Natural killer cell (primary cell): ENCODE results near the gene XRCC4. TPM values are rescaled to one million over a fixed set of nuclear protein-coding genes. Genes with fewer than 3 reads are reported as not detected.

Experiments used
- ATAC-seq, 3 donors: fragments of 150-1000 bp in 2 of 3; fragments of 200-7000 bp in 1 of 3; cut with Tn5 transposase; 1 replicate in 1 of 3; 2 replicates in 2 of 3; pipeline ENCODE4 v1.10.0; 2021; ENCODE audit warnings: mild to moderate bottlenecking in 2 of 3, moderate library complexity in 2 of 3
- DNase-seq, 2 donors: peaks; one replicate each; pipeline versions ENCODE4 v3.0.0 to v3.0.0-alpha.2; 2013 to 2021; ENCODE audit warnings: mixed read lengths in 1 of 2
- H3K27ac ChIP-seq: one replicate; pipeline ENCODE4 v1.5.1; 2013; ENCODE audit warnings: mild to moderate bottlenecking, low read length
- H3K27me3 ChIP-seq: one replicate; pipeline ENCODE4 v1.6.1; 2013; ENCODE audit warnings: low read length; ENCODE audit not compliant: control insufficient read depth, insufficient read depth
- H3K36me3 ChIP-seq: one replicate; pipeline ENCODE4 v1.6.1; 2013; ENCODE audit warnings: low read length; ENCODE audit not compliant: control insufficient read depth, insufficient read depth
- H3K4me1 ChIP-seq: one replicate; pipeline ENCODE4 v1.6.1; 2013; ENCODE audit warnings: low read length; ENCODE audit not compliant: control insufficient read depth, insufficient read depth
- H3K4me3 ChIP-seq: one replicate; pipeline ENCODE4 v1.5.1; 2013; ENCODE audit warnings: low read length
- H3K9me3 ChIP-seq: one replicate; pipeline ENCODE4 v1.6.1; 2013; ENCODE audit warnings: low read length; ENCODE audit not compliant: control insufficient read depth, insufficient read depth
- H3K27ac Mint-ChIP-seq, 2 donors: one replicate each; pipeline ENCODE4 v1.8.0; 2022; ENCODE audit warnings: mild to moderate bottlenecking in 2 of 2, mixed read lengths in 2 of 2, moderate library complexity in 1 of 2
- H3K27me3 Mint-ChIP-seq, 2 donors: one replicate each; pipeline ENCODE4 v1.8.0; 2022; ENCODE audit warnings: low read depth in 2 of 2, mixed read lengths in 2 of 2
- H3K36me3 Mint-ChIP-seq: one replicate; pipeline ENCODE4 v1.8.0; 2022; ENCODE audit warnings: mixed read lengths
- H3K4me1 Mint-ChIP-seq, 2 donors: one replicate each; pipeline ENCODE4 v1.8.0; 2022; ENCODE audit warnings: mixed read lengths in 2 of 2
- H3K4me3 Mint-ChIP-seq: one replicate; pipeline ENCODE4 v1.8.0; 2022; ENCODE audit warnings: mild to moderate bottlenecking, moderate library complexity, mixed read lengths
- H3K9me3 Mint-ChIP-seq, 2 donors: one replicate each; pipeline ENCODE4 v1.8.0; 2022; ENCODE audit warnings: mixed read lengths in 2 of 2
- CTCF ChIP-seq: fragments of 200-600 bp; IDR thresholded peaks from one replicate; pipeline ENCODE4 v1.8.0; 2022; ENCODE audit warnings: antibody characterized with exemption
- WGBS: methylation state at CpG from one replicate; pipeline ENCODE4 v1.1.7; 2013; ENCODE audit warnings: missing lambda C conversion rate; ENCODE audit not compliant: insufficient coverage; 5-methylcytosine and 5-hydroxymethylcytosine counted together
- intact Hi-C: fragments of 100-400 bp; cut with micrococcal nuclease; formaldehyde crosslinking; loops from one replicate; pipeline ENCODE4 v1.14.2; 2022
- total RNA-seq, 4 donors: library from RNA; stranded (reverse); fragments of 120-200 nt in 1 of 4; gene quantifications; one replicate each; pipeline versions ENCODE4 v1.2.3 to v1.2.4, GENCODE V29; 2013 to 2022

Gene XRCC4
- total RNA-seq, 3 donors from 2014 or later (not counting 1 experiment from before 2014, with no cell fraction given) = 6.0 to 8.6 (median 7.0) TPM

GRCh38 chr5:83124593-83124992 is 47.2 kb downstream of the XRCC4 start:
- no peak for DNase-seq
- Histone ChIP-seq H3K4me3 (no peak overlapping the region), H3K9me3 (no peaks in the 10 kb centered on the region), H3K27me3 (no peaks in the 10 kb centered on the region), H3K27ac (no peak overlapping the region), H3K36me3 (no peaks in the 10 kb centered on the region), H3K4me1 (no peaks in the 10 kb centered on the region)
- Mint-ChIP-seq H3K9me3 (peaks cover 0 to 2% of the 10 kb centered on the region in 2 donors), H3K4me3 (no peak overlapping the region), H3K27ac (no peak overlapping the region), H3K4me1 (no peaks in the 10 kb centered on the region), H3K36me3 (no peaks in the 10 kb centered on the region), H3K27me3 (no peaks in the 10 kb centered on the region)
- 100% methylated on average over 1 of the region's 1 CpG for WGBS
- no peak for ATAC-seq
- intact Hi-C loops = no loop called here
- TF ChIP-seq CTCF = no peak

GRCh38 chr5:83125560-83125959 is 48.2 kb downstream of the XRCC4 start:
- no peak for DNase-seq
- H3K36me3 ChIP-seq = no peaks in the 10 kb centered on the region
- Mint-ChIP-seq H3K36me3 (no peaks in the 10 kb centered on the region), H3K4me1 (no peaks in the 10 kb centered on the region), H3K27ac (no peak overlapping the region), H3K27me3 (no peaks in the 10 kb centered on the region), H3K9me3 (peaks cover 0 to 2% of the 10 kb centered on the region in 2 donors), H3K4me3 (no peak overlapping the region)
- intact Hi-C loops = no loop called here
- no peak for TF ChIP-seq CTCF
- H3K9me3 ChIP-seq = no peaks in the 10 kb centered on the region
- no peak for ATAC-seq
- H3K4me1 ChIP-seq = no peaks in the 10 kb centered on the region
- no peak overlapping the region for H3K4me3 ChIP-seq
- WGBS = 100% methylated on average over 6 of the region's 7 CpGs
- H3K27ac ChIP-seq = no peak overlapping the region
- H3K27me3 ChIP-seq = no peaks in the 10 kb centered on the region

- Mint-ChIP-seq H3K27me3 (no peaks in the 10 kb centered on the region), H3K9me3 (peaks cover 3 to 7% of the 10 kb centered on the region in 2 donors), H3K4me1 (peaks cover 0 to 5% of the 10 kb centered on the region in 2 donors), H3K27ac (no peak overlapping the region), H3K4me3 (no peak overlapping the region), H3K36me3 (no peaks in the 10 kb centered on the region)
- Histone ChIP-seq H3K36me3 (no peaks in the 10 kb centered on the region), H3K27ac (no peak overlapping the region), H3K9me3 (no peaks in the 10 kb centered on the region), H3K4me1 (no peaks in the 10 kb centered on the region), H3K27me3 (no peaks in the 10 kb centered on the region), H3K4me3 (no peak overlapping the region)
- DNase-seq (no peak), ATAC-seq (no peak)
- TF ChIP-seq CTCF = no peak
- intact Hi-C loops = no loop called here
- 97% methylated on average over 2 of the region's 2 CpGs for WGBS
Observed at GRCh38 chr5:83126501-83126900, 49.2 kb downstream of the XRCC4 start.

GRCh38 chr5:83133797-83134196 is 56.5 kb downstream of the XRCC4 start:
- H3K36me3 ChIP-seq = peaks cover 2% of the 10 kb centered on the region
- no peak overlapping the region for H3K27ac Mint-ChIP-seq
- no peak overlapping the region for H3K4me3 Mint-ChIP-seq
- H3K27me3 Mint-ChIP-seq = no peaks in the 10 kb centered on the region
- H3K36me3 Mint-ChIP-seq = peaks cover 10% of the 10 kb centered on the region
- DNase-seq (no peak), ATAC-seq (no peak)
- H3K27me3 ChIP-seq = no peaks in the 10 kb centered on the region
- H3K27ac ChIP-seq = no peak overlapping the region
- H3K4me1 ChIP-seq = no peaks in the 10 kb centered on the region
- H3K9me3 ChIP-seq = peaks cover 6% of the 10 kb centered on the region
- TF ChIP-seq CTCF = no peak
- peaks cover 0 to 10% of the 10 kb centered on the region in 2 donors for H3K4me1 Mint-ChIP-seq
- intact Hi-C loops = no loop called here
- peaks cover 5 to 14% of the 10 kb centered on the region in 2 donors for H3K9me3 Mint-ChIP-seq
- no peak overlapping the region for H3K4me3 ChIP-seq
- 99% methylated on average over 18 of the region's 18 CpGs for WGBS
